Measurements from ENCODE around the gene WDR20. TPM values are rescaled to one million over a fixed set of nuclear protein-coding genes. Genes with fewer than 3 reads are reported as not detected.

Gene WDR20
- total RNA-seq, 1 donor from 2014 or later, result 26.2 TPM

GRCh38 chr14:102234331-102235264 is 94.9 kb downstream of the WDR20 start:
- H3K27me3 ChIP-seq (ENCODE audit: low read depth), result no peaks in the 10 kb centered on the region
- H3K4me3 ChIP-seq, result no peak overlapping the region
- H3K4me1 ChIP-seq, result peaks cover 6% of the 10 kb centered on the region
- DNase-seq (no peak), ATAC-seq (no peak)
- peaks cover 18% of the 10 kb centered on the region for H3K36me3 ChIP-seq
- no peak overlapping the region for H3K27ac ChIP-seq
- H3K9me3 ChIP-seq, result no peaks in the 10 kb centered on the region
- intact Hi-C loops (cut with DNase I), result no loop called here
- TF ChIP-seq CTCF (IDR thresholded peaks at IDR 0.05), result no peak

GRCh38 chr14:102235275-102235897 is 95.7 kb downstream of the WDR20 start:
- peaks cover 18% of the 10 kb centered on the region for H3K36me3 ChIP-seq
- intact Hi-C loops (cut with DNase I), result no loop called here
- peak; percentile 91 to 94 for ATAC-seq

GRCh38 chr14:102236026-102236425 is 96.3 kb downstream of the WDR20 start:
- no peak overlapping the region for H3K4me3 ChIP-seq
- no peaks in the 10 kb centered on the region for H3K9me3 ChIP-seq
- ATAC-seq, result no peak
- H3K36me3 ChIP-seq, result peaks cover 13% of the 10 kb centered on the region
- no peaks in the 10 kb centered on the region for H3K27me3 ChIP-seq (ENCODE audit: low read depth)
- intact Hi-C loops (cut with DNase I), result no loop called here
- TF ChIP-seq CTCF (IDR thresholded peaks at IDR 0.05), result no peak
- DNase-seq, result no peak
- H3K4me1 ChIP-seq, result peaks cover 6% of the 10 kb centered on the region
- H3K27ac ChIP-seq, result no peak overlapping the region

More at GRCh38 chr14:102235275-102235897, 95.7 kb downstream of the WDR20 start:
- Histone ChIP-seq H3K27ac (no peak overlapping the region), H3K9me3 (no peaks in the 10 kb centered on the region), H3K4me3 (no peak overlapping the region), H3K27me3 (ENCODE audit: low read depth) (no peaks in the 10 kb centered on the region), H3K4me1 (peaks cover 6% of the 10 kb centered on the region)
- peak; percentile 87 for TF ChIP-seq CTCF (IDR thresholded peaks at IDR 0.05)
- DNase-seq, result peak; percentile 86

- no peak for DNase-seq
- peaks cover 6% of the 10 kb centered on the region for H3K4me1 ChIP-seq
- intact Hi-C loops (cut with DNase I), result no loop called here
- H3K27ac ChIP-seq, result no peak overlapping the region
- H3K4me3 ChIP-seq, result no peak overlapping the region
- ATAC-seq, result no peak
- H3K27me3 ChIP-seq (ENCODE audit: low read depth), result no peaks in the 10 kb centered on the region
- TF ChIP-seq CTCF (IDR thresholded peaks at IDR 0.05), result no peak
- H3K9me3 ChIP-seq, result no peaks in the 10 kb centered on the region
- H3K36me3 ChIP-seq, result peaks cover 4% of the 10 kb centered on the region
These were observed 98.4 kb downstream of the WDR20 start for GRCh38 chr14:102238131-102238530.

- ATAC-seq (no peak), DNase-seq (no peak)
- H3K9me3 ChIP-seq, result no peaks in the 10 kb centered on the region
- intact Hi-C loops (cut with DNase I), result no loop called here
- H3K36me3 ChIP-seq, result no peaks in the 10 kb centered on the region
- H3K27me3 ChIP-seq (ENCODE audit: low read depth), result no peaks in the 10 kb centered on the region
- H3K4me1 ChIP-seq, result peaks cover 6% of the 10 kb centered on the region
- H3K4me3 ChIP-seq, result no peak overlapping the region
- TF ChIP-seq CTCF (IDR thresholded peaks at IDR 0.05), result no peak
- no peak overlapping the region for H3K27ac ChIP-seq
These were observed 99.1 kb downstream of the WDR20 start for GRCh38 chr14:102238766-102239165.
